NCI-H1694 treated with DMSO at 0.1 percent for 48 hours (cell line): Measurements from ENCODE around the gene APH1A.
"Not testable (repeated sequence)": the region's sequence is repeated elsewhere in the genome, so short reads cannot be mapped to it uniquely, and the experiment has no call there.

Experiments
- DNase-seq: peaks from one replicate; lab custom pipeline; 2025; lab: John Stamatoyannopoulos, UW

Gene APH1A

DNA sequence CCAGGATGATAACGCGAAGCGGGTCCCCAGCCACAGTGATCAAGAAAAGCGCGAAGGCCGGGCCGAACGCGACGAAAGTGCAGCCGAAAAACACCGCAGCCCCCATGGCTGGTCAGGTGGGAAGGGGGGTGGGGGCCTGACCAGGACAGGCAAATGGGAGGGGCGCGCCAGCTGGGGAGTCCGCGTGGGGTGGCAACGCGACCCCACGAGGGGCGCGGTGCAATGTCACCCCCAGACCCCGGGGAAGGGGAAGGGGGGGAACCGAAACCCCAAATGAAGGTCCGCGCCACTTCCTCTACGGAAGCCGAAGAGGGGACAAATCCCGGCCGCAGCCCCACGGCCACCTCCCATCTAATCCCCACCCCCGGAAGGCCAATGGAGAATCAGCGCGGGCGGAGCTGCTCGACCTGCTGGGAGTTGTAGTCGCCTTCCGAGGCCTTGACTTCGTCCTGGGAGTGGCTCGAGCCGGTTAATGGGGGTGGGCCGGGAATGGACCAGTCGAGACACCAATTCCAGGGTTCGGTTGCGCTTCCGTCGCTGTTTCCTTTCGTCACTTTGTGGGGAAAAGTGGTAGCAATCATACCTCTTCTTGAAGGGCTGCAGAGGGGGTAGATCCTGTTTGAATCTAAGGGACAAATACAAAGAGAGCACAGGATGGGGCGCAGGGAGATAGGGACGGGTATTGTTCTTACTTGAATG lies at the start of gene APH1A:
Gene APH1A (minus strand): TSS at position 312 of the 699 bp plus-strand sequence. CDS start 206 bp downstream, at position 106.
- peak; percentile 99 for DNase-seq

DNA sequence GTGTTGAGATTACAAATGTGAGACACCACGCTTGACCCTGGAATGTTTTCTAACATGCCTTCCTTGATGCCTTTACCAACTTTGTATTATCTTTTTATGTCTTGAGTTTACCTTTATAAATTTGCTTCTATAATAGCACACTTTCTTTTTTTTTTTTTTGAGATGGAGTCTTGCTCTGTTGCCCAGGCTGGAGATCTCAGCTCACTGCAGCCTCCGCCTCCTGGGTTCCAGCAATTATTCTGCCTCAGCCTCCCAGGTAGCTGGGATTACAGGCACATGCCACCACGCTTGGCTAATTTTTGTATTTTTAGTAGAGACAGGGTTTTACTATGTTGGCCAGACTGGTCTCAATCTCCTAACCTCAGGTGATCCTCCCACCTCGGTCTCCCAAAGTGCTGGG lies 45.9 kb upstream of the APH1A start:
- not testable (repeated sequence) for DNase-seq

DNA sequence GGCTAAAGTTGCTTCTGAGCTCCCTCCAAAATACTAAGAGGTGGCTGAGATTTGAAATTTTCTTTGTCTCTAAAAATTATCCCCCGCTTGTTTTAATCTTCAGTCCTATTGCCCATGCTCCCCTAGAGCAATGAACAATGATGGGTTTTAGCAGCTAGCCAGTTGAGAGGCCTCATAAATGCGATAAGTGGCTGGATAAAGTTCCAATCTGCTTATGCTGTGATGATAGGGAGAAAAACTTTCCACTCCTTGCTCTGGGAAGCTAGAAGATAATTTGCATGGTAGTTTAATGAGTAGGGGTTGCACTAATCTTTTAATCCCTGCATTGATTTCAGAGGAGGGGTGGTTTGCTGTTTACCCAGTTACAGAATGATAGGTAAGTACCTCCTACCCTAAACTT lies 42.9 kb upstream of the APH1A start:
- DNase-seq: no peak

DNA sequence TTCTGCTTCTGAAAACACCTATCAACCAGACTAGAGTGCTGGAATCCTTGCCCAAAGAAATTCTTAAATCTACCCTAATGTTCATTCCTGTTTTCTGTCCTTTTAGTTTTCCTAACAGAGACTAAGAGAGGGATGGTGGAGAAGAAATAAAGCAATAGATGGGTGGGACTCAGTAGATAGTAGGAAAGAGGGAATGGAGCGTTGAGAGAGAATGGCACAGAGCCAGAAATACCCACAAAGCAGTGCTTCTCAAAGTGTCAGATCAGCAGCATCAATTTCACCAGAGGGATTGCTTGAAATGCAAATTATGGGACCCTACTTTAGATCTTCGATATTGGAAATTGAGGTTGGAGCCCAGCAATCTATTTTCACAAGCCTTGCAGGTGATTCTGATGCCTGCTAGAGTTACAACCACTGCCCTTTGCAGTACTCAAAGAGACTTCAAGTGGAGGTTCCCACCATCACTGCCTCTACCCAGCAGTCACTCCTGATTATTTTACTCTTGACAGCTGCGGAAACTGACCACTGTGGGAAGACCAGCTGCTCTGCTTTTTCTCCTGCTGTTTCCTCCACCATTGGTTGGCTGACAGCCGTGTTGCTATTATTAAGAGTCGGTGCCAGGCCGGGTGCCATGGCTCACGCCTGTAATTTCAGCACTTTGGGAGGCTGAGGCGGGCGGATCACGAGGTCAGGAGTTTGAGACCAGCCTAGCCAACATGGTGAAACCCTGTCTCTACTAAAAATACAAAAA lies 41.1 kb upstream of the APH1A start:
- no peak for DNase-seq

DNA sequence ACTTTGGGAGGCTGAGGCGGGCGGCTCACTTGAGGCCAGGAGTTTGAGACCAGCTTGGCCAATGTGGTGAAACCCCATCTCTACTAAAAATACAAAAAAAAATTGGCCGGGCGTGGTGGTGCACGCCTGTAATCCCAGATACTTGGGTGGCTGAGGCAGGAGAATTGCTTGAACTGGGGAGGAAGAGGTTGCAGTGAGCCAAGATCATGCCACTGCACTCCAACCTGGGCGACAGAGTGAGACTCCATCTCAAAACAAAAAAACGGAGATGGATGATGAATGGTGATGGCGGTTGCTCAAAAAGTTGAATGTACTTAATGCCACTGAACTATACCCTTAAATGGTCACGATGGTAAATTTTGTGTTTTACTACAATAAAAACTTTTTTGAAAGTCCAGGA lies 39.8 kb upstream of the APH1A start:
- DNase-seq: not testable (repeated sequence)

DNA sequence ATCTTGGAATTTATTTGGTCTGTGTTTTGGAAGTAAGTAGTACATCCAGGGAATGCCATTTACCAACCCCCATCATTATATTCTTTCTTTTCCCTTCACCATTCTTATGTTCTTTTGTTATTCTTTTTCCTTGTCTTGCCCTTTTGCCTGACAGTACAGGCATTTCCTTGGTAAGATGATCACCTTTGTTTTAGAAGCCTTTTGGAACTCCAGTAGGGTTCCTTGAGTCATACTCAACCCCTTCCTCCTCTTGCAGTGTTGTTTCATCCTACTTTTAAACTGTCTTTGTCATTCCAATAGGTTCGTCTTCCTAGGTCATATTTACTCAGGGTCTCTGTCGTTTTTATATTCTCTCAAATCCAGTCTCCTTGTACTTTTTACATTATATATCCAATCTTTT lies 34.1 kb upstream of the APH1A start:
- no peak for DNase-seq

DNA sequence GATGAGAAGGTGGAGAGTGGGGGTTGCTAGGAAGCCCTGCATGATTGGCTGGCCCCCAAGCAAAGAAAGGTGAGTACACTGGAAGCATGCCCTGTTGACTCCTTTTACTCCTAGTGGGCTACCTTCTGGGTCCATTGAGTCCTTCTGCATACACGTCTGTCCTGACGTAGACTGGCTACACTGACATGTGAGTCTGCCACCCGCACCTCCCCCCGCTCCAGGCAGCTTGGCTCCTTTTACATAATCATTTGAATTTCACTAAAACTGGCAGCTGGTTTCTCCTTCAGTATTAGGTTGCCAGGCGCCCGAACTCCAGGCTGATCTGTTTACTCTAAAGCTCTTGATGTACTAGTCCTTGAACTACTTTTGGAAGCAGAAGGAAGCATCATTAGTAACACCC lies 33.5 kb upstream of the APH1A start:
- DNase-seq: no peak

DNA sequence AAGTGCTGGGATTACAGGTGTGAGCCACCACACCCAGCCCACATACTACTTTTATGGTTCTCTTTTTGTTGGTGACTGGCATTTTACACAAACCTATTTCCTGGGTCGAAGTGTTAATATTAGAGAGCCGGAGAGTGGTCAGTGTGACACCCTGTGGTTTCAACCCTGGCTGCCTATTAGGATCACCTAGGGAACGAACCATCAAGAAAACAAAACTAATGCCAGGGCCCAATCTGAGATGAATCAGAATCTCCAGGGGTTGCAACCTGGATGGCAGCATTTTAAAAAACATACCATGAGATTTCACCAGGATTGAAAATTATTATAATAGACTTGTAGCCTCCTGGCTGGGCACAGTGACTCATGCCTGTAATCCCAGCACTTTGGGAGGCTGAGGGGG lies 30.9 kb upstream of the APH1A start:
- DNase-seq: no peak

DNA sequence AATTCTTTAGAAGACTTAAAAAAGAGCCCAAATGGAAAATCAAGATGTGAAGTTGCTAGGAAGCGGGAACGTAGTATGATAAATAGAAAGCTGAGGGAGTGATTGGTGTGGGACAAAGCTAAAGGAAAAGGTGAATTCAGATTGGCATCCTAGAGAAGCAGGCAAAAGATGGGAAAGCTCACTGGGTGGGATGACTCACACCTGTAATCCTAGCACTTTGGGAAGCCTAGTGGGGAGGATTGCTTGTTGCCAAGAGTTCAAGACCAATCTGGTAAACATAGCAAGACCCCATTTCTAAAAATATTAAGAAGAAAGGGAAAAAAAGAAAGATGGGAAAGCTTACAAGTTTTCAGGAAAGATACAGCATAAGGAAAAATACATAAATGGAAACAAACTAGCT lies 26.7 kb upstream of the APH1A start:
- DNase-seq: no peak

DNA sequence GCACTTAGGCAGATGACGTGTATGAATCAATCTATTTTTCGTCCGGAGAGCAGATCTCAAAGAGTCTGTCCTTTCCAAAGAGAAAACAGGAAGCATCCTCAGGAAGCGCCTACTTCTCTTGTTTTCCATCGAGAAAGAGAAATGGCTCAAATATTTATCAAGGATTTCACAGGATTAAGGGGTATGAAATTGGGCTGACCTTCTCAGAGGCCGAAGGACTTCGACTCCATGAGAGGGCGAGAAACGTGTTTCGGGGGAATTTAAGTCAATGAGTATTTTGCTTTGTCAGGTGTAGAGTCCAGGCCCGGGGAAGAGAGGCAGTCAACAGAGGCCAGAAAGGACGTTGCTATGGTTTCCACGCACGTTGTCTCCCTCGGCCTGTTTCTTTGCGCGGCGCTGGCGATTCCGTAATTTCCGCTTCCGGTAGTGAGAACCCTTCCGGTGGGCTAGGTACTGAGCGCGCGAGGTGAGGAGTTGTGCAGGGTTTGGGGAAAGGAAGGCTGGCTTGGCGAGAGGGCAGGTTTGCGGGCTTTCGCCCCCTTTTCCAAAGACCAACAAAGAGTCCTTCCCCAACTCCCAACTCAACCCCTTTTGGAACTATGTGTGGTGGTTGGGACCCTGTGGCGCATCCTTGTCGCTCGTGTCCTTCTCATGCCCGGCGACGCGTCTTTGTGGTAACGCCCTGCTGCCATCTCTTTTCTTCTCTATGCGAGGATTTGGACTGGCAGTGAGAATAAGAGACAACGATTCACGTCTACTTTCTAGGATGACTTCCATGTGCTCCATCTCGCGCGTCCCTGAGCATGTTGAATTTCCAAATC lies 24.8 kb upstream of the APH1A start, which contains the start of gene MRPS21:
Gene MRPS21 (plus strand): TSS at position 429 of the 821 bp plus-strand sequence. CDS start 506 bp downstream, outside the sequence.
- peak; percentile 91 for DNase-seq

DNA sequence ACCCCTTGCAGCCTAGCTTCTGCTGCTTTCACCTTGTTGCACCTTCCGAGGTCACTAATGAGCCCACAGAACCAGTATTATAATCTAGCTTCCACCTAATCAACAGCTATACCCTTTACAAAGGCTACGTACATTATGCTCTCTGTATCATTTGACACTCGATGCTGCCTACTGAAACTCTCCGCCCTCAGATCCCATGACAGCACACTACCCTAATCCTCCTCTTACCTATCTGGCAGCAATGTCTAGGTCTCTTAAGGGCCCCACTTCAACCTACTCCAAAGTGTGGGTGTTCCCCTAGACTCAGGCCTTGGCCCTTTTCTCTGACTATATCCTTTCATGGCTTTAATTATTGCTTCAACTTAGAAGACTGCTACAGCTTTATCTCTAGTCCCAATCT lies 20.0 kb upstream of the APH1A start:
- no peak for DNase-seq

DNA sequence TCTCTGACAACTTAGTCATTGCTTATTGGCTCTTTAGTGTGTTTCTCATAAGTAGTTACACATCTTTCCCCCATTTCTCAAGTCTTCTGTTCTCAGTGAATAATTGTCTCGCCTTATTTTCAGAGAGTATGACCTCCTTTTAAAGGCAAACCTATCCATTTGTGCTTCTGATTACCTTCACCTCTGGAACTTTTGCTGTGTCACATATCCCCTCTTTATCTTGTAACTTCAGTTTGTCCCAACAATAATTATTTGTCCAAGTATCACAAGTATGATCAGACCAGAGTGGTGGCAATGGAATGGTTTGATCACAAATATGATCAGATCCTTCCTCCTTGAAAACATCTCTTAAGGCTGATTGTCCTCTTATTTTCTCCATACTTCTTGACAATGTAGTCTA lies 19.6 kb upstream of the APH1A start:
- DNase-seq: no peak

DNA sequence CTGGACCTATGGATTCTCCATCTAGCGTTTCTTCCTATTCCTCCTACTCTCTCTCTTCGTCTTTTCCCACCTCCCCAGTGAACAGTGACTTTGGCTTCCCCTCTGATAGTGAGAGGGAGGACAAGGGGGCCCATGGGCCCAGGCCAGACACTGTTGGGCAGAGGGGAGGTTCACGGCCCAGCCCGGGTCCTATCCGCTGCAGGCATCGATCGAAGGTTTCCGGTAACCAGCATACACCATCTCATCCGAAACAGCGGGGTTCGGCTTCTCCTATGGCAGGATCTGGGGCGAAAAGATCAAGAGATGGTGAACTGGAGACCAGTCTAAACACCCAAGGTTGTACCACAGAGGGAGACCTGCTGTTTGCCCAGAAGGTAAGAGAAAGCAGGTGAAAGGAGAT lies 14.4 kb upstream of the APH1A start:
- DNase-seq: no peak

DNA sequence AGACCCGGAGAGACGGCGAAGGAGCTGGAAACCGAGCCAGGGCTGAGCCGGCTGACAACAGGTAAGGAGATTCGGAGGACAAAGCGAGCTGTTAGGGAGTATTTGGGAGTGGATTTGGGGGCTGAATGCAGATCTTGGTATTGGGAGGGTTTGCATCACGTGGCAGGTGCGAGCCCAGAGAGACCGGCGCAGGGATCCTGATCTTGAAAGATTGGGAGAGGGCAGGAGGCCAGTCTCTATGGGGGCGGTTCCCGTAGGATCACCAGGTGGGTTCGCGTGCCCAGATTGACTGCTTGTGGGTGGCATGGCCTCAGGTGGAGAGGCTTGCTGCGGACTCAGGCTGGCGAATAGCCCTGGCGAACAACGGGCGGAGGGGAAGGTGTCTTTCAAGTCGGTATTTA lies 13.7 kb upstream of the APH1A start:
- DNase-seq: no peak

DNA sequence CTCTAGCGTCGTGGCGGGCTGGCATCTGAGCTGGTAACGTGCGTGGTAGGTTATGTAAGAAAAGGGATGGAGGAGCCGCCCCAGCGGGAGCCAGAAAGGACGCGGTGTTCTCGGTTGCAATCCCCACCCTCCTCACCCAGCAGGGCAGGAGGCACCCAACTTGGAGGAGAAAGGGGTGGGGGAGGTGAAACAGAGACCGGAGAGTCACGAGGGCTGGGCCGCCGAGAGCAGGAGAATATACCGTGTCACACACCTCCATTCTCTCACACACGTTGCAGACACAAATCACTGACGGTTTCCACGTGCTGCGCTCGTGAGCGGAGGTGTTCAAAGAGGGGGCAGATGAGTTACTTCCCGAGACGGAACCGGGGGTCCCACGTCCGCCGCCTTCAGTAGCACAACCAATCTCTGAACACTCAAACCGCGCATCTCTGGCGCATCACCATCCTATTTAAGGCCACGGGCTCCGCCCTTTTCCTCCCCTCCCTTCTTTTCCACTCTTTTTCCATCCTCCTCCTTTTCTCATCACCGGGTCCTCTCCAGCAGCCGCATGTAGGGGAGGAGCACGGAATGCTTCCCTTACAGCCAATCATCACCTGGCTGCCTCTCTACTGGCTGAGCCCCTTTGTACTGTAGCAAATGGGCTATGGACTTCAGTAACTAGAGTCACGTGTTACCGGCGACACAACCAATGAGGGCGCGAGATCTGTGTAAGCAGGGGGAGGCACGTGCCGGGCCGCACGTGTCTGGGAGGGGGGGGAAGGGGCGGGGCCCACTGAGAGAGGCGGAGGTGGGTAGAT lies 13.1 kb upstream of the APH1A start, which contains the start of gene CIART:
Gene CIART (plus strand): TSS at position 797 of the 800 bp plus-strand sequence. CDS start 714 bp downstream, outside the sequence.
- DNase-seq: peak; percentile 100

DNA sequence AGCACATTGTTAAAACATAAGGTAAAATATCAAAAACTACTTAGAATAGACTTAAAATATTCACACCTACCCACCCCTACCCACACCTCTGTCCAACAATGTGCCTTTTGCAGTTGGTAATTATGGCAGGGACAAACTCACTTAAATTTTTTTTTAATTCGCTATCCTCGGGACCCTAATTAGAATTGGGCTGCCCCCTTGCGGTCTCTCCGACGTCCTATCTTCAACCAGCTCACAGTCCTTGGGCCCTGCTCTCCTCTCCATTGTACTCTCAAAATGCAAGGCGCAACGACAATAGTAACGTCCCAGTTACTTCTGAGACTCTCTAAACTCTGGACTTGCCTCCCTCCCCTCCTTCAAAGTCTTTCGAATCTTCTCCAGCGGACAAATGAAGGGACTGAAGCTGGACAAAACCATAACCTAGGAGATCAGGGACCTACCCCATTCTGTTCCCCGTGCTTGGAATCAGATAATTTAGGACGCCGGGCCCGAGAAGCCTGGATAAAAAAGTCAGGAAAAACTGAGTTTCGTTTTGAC lies 12.5 kb upstream of the APH1A start:
- DNase-seq: peak; percentile 87

DNA sequence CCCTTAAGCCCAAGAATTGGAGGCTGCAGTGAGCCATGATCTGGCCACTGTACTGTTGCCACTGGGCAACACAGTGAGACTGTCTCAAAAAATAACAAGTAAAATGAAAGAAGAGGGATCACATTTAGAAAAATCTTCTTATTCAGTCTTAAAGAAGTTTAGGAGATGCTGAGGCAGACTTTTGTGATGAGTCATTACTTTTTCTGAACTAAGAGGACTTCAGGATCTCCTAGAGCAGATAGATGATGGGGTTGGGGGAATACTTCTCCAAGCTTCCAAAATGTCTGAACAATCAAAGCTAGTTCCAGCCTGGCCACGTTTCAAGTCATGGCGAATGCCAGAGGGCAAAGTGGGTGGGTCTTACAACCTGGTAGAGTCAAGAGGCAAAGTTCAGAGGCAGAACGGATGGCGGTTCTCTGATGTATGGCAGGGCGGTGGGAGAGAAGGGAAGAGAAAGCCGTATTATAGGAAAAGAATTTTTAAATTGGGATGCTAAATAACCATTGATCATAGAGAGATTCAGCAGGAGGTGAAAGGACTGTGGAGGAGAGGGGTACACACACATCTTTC lies 11.4 kb upstream of the APH1A start:
- DNase-seq: no peak

DNA sequence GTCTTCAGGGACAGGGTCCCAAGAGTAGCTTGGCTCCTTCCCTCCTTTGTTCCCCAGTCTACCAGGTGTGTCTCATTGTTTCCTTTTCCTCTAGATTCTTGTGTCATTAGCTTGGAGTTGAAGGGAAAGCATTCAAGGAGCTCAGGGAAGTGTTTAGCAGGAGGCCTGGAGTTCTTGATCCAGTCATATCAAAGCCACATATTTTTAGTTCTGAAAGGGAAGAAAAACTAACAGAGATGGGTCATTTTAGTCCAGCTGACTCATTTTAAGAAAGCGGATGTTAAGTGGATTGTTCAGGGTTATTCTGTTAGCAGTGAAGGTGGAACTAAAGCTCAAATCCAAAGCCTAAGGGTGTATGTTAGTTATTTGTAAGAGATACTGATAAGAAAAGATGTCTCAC lies 4.5 kb upstream of the APH1A start:
- DNase-seq: no peak

DNA sequence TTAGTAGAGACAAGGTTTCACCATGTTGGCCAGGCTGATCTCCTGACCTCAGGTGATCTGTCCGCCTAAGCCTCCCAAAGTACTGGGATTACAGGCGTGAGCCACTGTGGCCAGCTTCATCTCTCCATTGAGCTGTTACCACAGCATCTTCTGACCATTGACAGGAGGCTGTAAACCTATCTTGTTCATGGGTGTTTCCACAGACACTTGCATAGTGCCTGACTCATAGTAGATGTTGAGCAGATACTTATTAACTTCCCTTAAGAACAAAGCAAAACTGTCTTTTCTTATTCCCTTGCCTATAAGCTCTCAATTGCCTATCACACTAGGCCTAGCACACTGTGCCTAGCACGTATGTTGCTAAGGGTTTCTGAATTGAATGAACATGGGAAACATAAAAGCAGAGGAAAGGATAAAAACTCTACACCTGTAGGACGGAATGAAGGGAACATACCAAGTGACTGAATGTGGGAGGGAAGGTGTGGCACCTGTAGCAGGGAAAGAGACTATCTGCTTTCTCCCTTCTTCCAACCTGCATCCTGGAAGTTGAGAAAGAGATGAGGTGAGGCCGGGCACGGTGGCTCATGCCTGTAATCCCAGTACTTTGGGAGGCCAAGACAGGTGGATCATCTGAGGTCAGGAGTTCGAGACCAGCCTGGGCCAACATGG lies 2.6 kb upstream of the APH1A start:
- DNase-seq: no peak

DNA sequence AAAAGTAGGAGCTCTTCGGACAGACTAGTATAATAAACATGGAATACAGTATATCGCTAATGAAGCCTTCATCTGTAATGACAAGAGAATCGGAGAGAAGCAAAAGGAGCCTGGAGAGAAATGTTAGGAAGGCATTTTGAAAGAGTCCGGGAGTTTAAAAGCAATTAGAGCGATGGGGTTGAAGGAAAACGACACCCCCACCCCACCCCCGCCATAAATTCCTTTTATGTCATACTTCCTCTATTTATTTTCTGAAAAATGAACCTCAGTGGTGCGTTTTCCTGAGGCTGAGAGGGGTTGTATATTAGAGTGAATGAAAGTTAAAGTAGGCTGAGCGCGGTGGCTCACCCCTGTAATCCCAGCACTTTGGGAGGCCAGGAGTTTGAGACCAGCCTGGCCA lies 635 bp upstream of the APH1A start:
- DNase-seq: no peak

DNA sequence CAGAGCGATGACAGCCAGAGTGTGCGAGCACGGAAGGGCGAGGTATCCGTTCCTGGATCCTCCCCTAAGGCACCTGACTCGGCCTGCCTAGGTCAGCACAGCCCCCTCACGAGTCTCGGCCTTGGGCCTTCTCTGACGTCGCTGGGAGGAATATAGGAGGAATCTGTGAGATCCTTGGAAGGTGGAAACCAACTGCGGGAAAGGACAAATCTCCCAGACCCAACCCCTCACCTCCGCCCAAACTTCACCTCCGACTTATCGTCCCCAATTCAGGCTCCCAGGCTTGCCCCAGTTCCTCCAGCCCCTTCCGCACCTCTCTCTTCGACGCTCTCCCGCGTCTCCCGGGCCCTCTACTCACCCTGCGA lies 494 bp downstream of the APH1A start:
- no peak for DNase-seq
